Endodermal cell (in vitro differentiated cells): ENCODE measurements around the gene PSMD8. TPM values are rescaled to one million over a fixed set of nuclear protein-coding genes. Genes with fewer than 3 reads are reported as not detected.

Experiments used
- DNase-seq: peaks from one replicate; pipeline ENCODE4 v3.0.0-alpha.2; 2017
- H3K27ac ChIP-seq: 2 replicates; pipeline ENCODE4 v1.5.1; 2013; ENCODE audit warnings: mild to moderate bottlenecking, low read depth, low read length, moderate library complexity
- H3K27me3 ChIP-seq: 2 replicates; pipeline ENCODE4 v1.6.1; 2013; ENCODE audit warnings: mild to moderate bottlenecking, low read length, moderate library complexity; ENCODE audit not compliant: insufficient read depth, control insufficient read depth, poor library complexity, severe bottlenecking
- H3K36me3 ChIP-seq: 2 replicates; pipeline ENCODE4 v1.7.0; 2013; ENCODE audit warnings: mild to moderate bottlenecking, low read length, moderate library complexity; ENCODE audit not compliant: control insufficient read depth, insufficient read depth
- H3K4me1 ChIP-seq: one replicate; pipeline ENCODE4 v1.7.0; 2013; ENCODE audit warnings: low read length; ENCODE audit not compliant: control insufficient read depth, insufficient read depth
- H3K4me3 ChIP-seq: 2 replicates; pipeline ENCODE4 v1.5.1; 2013; ENCODE audit warnings: mild to moderate bottlenecking, low read length, moderate library complexity
- H3K9ac ChIP-seq: 2 replicates; pipeline ENCODE4 v1.6.1; 2013; ENCODE audit warnings: mild to moderate bottlenecking, low read length, moderate library complexity; ENCODE audit not compliant: poor library complexity, severe bottlenecking; ENCODE audit errors: extremely low read depth
- H3K9me3 ChIP-seq: 2 replicates; pipeline ENCODE4 v1.6.1; 2013; ENCODE audit warnings: mild to moderate bottlenecking, low read length, moderate library complexity; ENCODE audit not compliant: control insufficient read depth
- H3K27ac Mint-ChIP-seq: 2 replicates; pipeline ENCODE4 v1.8.0; 2020; ENCODE audit warnings: mixed read lengths
- H3K27me3 Mint-ChIP-seq: 2 replicates; pipeline ENCODE4 v1.8.0; 2021; ENCODE audit warnings: mild to moderate bottlenecking, mixed read lengths; ENCODE audit not compliant: insufficient read depth
- H3K36me3 Mint-ChIP-seq: 2 replicates; pipeline ENCODE4 v1.8.0; 2020; ENCODE audit warnings: low read depth, mixed read lengths
- H3K4me1 Mint-ChIP-seq: 2 replicates; pipeline ENCODE4 v1.8.0; 2020; ENCODE audit warnings: mixed read lengths
- H3K4me3 Mint-ChIP-seq: 2 replicates; pipeline ENCODE4 v1.8.0; 2020; ENCODE audit warnings: mild to moderate bottlenecking, moderate library complexity, mixed read lengths
- H3K9me3 Mint-ChIP-seq: 2 replicates; pipeline ENCODE4 v1.8.0; 2020; ENCODE audit warnings: mild to moderate bottlenecking, mixed read lengths
- WGBS, 2 experiments: methylation state at CpG; one replicate each; pipeline versions ENCODE4 v1.1.5 to v1.1.7; 2013; ENCODE audit warnings: missing lambda C conversion rate in 2 of 2, mixed read lengths in 1 of 2; ENCODE audit not compliant: insufficient coverage in 1 of 2, insufficient read length in 1 of 2; 5-methylcytosine and 5-hydroxymethylcytosine counted together
- total RNA-seq, 2 donors: library from RNA; stranded (reverse); fragmentation: NEBNext Ultra II Directional in 1 of 2; extraction: Animal tissue kit (Norgen Biotek cat#: 25700) in 1 of 2; gene quantifications; 2 replicates in 1 of 2; 3 replicates in 1 of 2; pipeline ENCODE4 v1.2.1, GENCODE V29; 2021
- TF ChIP-seq, protein P1 (sequence below): fragments of 200-600 bp; sonication (generic); conservative IDR thresholded peaks from 2 replicates; pipeline ENCODE4 v1.5.0; 2021; ENCODE audit warnings: antibody characterized with exemption, mild to moderate bottlenecking

The PSMD8 gene
- total RNA-seq, 2 donors from 2014 or later: 168 to 178 TPM

DNA sequence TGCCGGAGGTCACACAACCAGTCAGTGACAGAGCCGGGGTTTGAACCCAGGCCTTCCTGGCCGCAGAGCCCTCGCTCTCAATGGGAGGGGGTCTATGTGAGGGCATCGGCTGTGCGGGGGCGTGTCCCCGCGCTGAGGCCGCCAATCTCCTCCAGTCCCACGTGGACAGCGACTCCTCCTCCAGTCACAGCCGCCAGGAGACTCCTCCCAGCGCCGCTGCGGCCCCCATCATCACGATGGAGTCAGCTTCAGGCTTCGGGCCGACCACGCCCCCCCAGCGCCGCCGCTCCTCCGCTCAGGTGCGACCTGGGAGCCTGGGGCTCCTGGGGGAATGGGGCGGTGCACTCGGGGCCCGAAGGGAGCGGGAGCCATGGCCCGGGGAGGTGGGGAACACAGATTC is 20.1 kb downstream of the PSMD8 start:
- Histone ChIP-seq H3K36me3 (no peaks in the 10 kb centered on the region), H3K9ac (no peak overlapping the region), H3K27me3 (no peaks in the 10 kb centered on the region), H3K27ac (no peak overlapping the region), H3K4me1 (peaks cover 2% of the 10 kb centered on the region), H3K4me3 (no peak overlapping the region), H3K9me3 (no peaks in the 10 kb centered on the region)
- Mint-ChIP-seq H3K4me1 (peaks cover 9% of the 10 kb centered on the region), H3K9me3 (no peaks in the 10 kb centered on the region), H3K36me3 (peaks cover 10% of the 10 kb centered on the region), H3K4me3 (peak overlapping the region; percentile 41), H3K27me3 (peaks cover 47% of the 10 kb centered on the region), H3K27ac (no peak overlapping the region)
- DNase-seq: peak; percentile 98
- WGBS, 2 experiments: 57 to 79% methylated on average over 22 to 30 of the region's 30 CpGs
- TF ChIP-seq, protein P1, sequence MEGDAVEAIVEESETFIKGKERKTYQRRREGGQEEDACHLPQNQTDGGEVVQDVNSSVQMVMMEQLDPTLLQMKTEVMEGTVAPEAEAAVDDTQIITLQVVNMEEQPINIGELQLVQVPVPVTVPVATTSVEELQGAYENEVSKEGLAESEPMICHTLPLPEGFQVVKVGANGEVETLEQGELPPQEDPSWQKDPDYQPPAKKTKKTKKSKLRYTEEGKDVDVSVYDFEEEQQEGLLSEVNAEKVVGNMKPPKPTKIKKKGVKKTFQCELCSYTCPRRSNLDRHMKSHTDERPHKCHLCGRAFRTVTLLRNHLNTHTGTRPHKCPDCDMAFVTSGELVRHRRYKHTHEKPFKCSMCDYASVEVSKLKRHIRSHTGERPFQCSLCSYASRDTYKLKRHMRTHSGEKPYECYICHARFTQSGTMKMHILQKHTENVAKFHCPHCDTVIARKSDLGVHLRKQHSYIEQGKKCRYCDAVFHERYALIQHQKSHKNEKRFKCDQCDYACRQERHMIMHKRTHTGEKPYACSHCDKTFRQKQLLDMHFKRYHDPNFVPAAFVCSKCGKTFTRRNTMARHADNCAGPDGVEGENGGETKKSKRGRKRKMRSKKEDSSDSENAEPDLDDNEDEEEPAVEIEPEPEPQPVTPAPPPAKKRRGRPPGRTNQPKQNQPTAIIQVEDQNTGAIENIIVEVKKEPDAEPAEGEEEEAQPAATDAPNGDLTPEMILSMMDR: no peak

DNA sequence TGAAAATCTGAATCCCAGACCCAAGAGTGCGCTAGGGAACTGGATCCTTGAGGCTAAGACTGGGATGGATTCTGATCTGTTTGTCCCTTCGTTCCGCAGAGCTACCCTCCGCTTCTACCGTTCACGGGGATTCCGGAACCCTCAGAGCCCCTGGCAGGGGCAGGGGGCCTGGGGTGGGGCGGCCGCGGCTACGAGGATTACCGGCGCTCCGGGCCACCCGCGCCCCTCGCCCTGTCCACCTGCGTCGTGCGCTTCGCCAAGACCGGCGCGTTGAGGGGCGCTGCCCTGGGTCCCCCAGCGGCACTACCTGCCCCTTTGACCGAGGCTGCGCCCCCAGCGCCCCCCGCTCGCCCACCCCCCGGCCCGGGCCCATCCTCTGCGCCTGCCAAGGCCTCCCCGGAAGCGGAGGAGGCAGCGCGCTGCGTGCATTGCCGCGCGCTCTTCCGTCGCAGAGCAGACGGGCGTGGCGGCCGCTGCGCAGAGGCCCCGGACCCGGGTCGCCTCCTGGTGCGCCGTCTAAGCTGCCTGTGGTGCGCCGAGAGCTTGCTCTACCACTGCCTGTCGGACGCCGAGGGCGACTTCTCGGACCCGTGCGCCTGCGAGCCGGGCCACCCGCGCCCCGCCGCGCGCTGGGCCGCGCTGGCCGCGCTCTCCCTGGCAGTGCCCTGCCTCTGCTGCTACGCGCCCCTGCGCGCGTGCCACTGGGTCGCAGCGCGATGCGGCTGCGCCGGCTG is 21.2 kb downstream of the PSMD8 start:
- no peak overlapping the region for H3K27ac Mint-ChIP-seq
- TF ChIP-seq, protein P1: no peak

DNA sequence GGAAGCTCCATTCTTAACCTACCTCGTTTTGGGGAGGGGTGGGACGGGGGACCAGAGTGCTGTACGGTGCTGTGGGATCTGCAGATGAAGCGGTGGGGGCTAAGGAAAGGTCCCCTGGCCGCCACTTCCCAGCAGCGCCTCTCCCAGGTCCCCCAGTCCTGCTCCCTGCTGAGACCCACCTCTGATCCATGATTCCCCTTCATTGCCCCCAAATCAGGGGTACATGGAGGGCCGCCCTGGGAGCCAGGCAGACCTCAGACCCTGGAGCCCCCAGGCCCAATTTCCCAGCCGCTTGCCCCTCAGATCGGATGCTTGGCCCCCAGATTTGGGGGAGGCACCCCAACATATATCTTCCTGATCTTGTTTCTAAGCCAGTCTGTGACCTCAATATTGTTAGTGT is 24.7 kb downstream of the PSMD8 start:
- no peak overlapping the region for H3K27ac ChIP-seq
- no peak overlapping the region for H3K27ac Mint-ChIP-seq
- peaks cover 66% of the 10 kb centered on the region for H3K27me3 Mint-ChIP-seq
- H3K4me1 Mint-ChIP-seq: peaks cover 5% of the 10 kb centered on the region
- no peaks in the 10 kb centered on the region for H3K9me3 ChIP-seq
- no peak overlapping the region for H3K4me3 ChIP-seq
- peaks cover 8% of the 10 kb centered on the region for H3K27me3 ChIP-seq
- H3K4me3 Mint-ChIP-seq: no peak overlapping the region
- no peak for DNase-seq
- TF ChIP-seq, protein P1: no peak
- 71 to 89% methylated on average over 3 to 9 of the region's 9 CpGs for WGBS, 2 experiments
- no peaks in the 10 kb centered on the region for H3K4me1 ChIP-seq
- H3K9me3 Mint-ChIP-seq: no peaks in the 10 kb centered on the region
- H3K36me3 ChIP-seq: no peaks in the 10 kb centered on the region
- H3K9ac ChIP-seq: no peak overlapping the region
- H3K36me3 Mint-ChIP-seq: peaks cover 6% of the 10 kb centered on the region

More for the DNA sequence above, 21.2 kb downstream of the PSMD8 start:
- Histone ChIP-seq H3K9me3 (no peaks in the 10 kb centered on the region), H3K4me3 (no peak overlapping the region), H3K27ac (no peak overlapping the region), H3K4me1 (no peaks in the 10 kb centered on the region), H3K9ac (no peak overlapping the region), H3K27me3 (peaks cover 8% of the 10 kb centered on the region), H3K36me3 (no peaks in the 10 kb centered on the region)
- no peak for DNase-seq
- Mint-ChIP-seq H3K4me3 (peak overlapping the region; percentile 41), H3K27me3 (peaks cover 54% of the 10 kb centered on the region), H3K36me3 (peaks cover 10% of the 10 kb centered on the region), H3K9me3 (no peaks in the 10 kb centered on the region), H3K4me1 (peaks cover 6% of the 10 kb centered on the region)
- WGBS, 2 experiments: 92 to 95% methylated on average over 47 to 86 of the region's 86 CpGs
